Memory B cell (primary cell): Measurements from ENCODE around the gene OLR1.

Experiments
- ATAC-seq: fragments of 150-1000 bp; cut with Tn5 transposase; 2 replicates; pipeline ENCODE4 v1.10.0; 2021; ENCODE audit warnings: low read depth, mild to moderate bottlenecking, moderate library complexity
- DNase-seq, 2 donors: peaks; one replicate each; pipeline ENCODE4 v3.0.0; 2022; ENCODE audit warnings: low spot score in 2 of 2
- H3K27ac Mint-ChIP-seq: one replicate; pipeline ENCODE4 v1.8.0; 2022; ENCODE audit warnings: mild to moderate bottlenecking, moderate library complexity, mixed read lengths
- H3K27me3 Mint-ChIP-seq: one replicate; pipeline ENCODE4 v1.8.0; 2022; ENCODE audit warnings: mixed read lengths
- H3K36me3 Mint-ChIP-seq: one replicate; pipeline ENCODE4 v1.8.0; 2022; ENCODE audit warnings: mild to moderate bottlenecking, mixed read lengths
- H3K4me1 Mint-ChIP-seq: one replicate; pipeline ENCODE4 v1.8.0; 2022; ENCODE audit warnings: mixed read lengths
- H3K4me3 Mint-ChIP-seq: one replicate; pipeline ENCODE4 v1.8.0; 2022; ENCODE audit warnings: mild to moderate bottlenecking, moderate library complexity, mixed read lengths
- H3K9me3 Mint-ChIP-seq: one replicate; pipeline ENCODE4 v1.8.0; 2022; ENCODE audit warnings: mixed read lengths

Gene OLR1

GRCh38 chr12:10121278-10121677, 50.7 kb downstream of the OLR1 start:
- Mint-ChIP-seq H3K27me3 (peaks cover 7% of the 10 kb centered on the region), H3K4me3 (no peak overlapping the region), H3K4me1 (peaks cover 5% of the 10 kb centered on the region), H3K27ac (no peak overlapping the region), H3K36me3 (peaks cover 4% of the 10 kb centered on the region), H3K9me3 (peaks cover 6% of the 10 kb centered on the region)
- ATAC-seq: no peak
- DNase-seq: no peak

- ATAC-seq (no peak), DNase-seq (no peak)
- Mint-ChIP-seq H3K36me3 (peaks cover 4% of the 10 kb centered on the region), H3K4me1 (peaks cover 5% of the 10 kb centered on the region), H3K4me3 (no peak overlapping the region), H3K27me3 (peaks cover 6% of the 10 kb centered on the region), H3K9me3 (peaks cover 6% of the 10 kb centered on the region), H3K27ac (no peak overlapping the region)
These were observed 52.9 kb downstream of the OLR1 start for GRCh38 chr12:10119066-10119465.

- peaks cover 6% of the 10 kb centered on the region for H3K9me3 Mint-ChIP-seq
- no peaks in the 10 kb centered on the region for H3K36me3 Mint-ChIP-seq
- peaks cover 9% of the 10 kb centered on the region for H3K27me3 Mint-ChIP-seq
- H3K27ac Mint-ChIP-seq: no peak overlapping the region
- H3K4me3 Mint-ChIP-seq: no peak overlapping the region
- ATAC-seq: no peak
- H3K4me1 Mint-ChIP-seq: peaks cover under 1% of the 10 kb centered on the region
- DNase-seq: no peak
These were observed 56.0 kb downstream of the OLR1 start for GRCh38 chr12:10115890-10116289.

- no peak for ATAC-seq
- Mint-ChIP-seq H3K36me3 (no peaks in the 10 kb centered on the region), H3K9me3 (peaks cover 6% of the 10 kb centered on the region), H3K27me3 (peaks cover 9% of the 10 kb centered on the region), H3K27ac (no peak overlapping the region), H3K4me3 (no peak overlapping the region), H3K4me1 (no peaks in the 10 kb centered on the region)
- DNase-seq: no peak
These were observed 56.6 kb downstream of the OLR1 start for GRCh38 chr12:10115311-10115710.

GRCh38 chr12:10113920-10114319, 58.0 kb downstream of the OLR1 start:
- H3K27me3 Mint-ChIP-seq: peaks cover 8% of the 10 kb centered on the region
- H3K27ac Mint-ChIP-seq: no peak overlapping the region
- no peak for ATAC-seq
- DNase-seq: no peak
- no peak overlapping the region for H3K4me3 Mint-ChIP-seq
- no peaks in the 10 kb centered on the region for H3K4me1 Mint-ChIP-seq
- H3K9me3 Mint-ChIP-seq: peaks cover 1% of the 10 kb centered on the region
- H3K36me3 Mint-ChIP-seq: no peaks in the 10 kb centered on the region

GRCh38 chr12:10113075-10113474, 58.9 kb downstream of the OLR1 start:
- DNase-seq (no peak), ATAC-seq (no peak)
- no peaks in the 10 kb centered on the region for H3K36me3 Mint-ChIP-seq
- peaks cover 8% of the 10 kb centered on the region for H3K27me3 Mint-ChIP-seq
- no peak overlapping the region for H3K27ac Mint-ChIP-seq
- no peak overlapping the region for H3K4me3 Mint-ChIP-seq
- no peaks in the 10 kb centered on the region for H3K4me1 Mint-ChIP-seq
- peaks cover 1% of the 10 kb centered on the region for H3K9me3 Mint-ChIP-seq

- Mint-ChIP-seq H3K4me1 (no peaks in the 10 kb centered on the region), H3K36me3 (no peaks in the 10 kb centered on the region), H3K9me3 (peaks cover 4% of the 10 kb centered on the region), H3K27ac (no peak overlapping the region), H3K4me3 (no peak overlapping the region), H3K27me3 (peaks cover 12% of the 10 kb centered on the region)
- DNase-seq (no peak), ATAC-seq (no peak)
These were observed 60.5 kb downstream of the OLR1 start for GRCh38 chr12:10111451-10111850.

- H3K36me3 Mint-ChIP-seq: no peaks in the 10 kb centered on the region
- peaks cover 16% of the 10 kb centered on the region for H3K27me3 Mint-ChIP-seq
- DNase-seq (no peak), ATAC-seq (no peak)
- no peaks in the 10 kb centered on the region for H3K4me1 Mint-ChIP-seq
- H3K27ac Mint-ChIP-seq: no peak overlapping the region
- H3K4me3 Mint-ChIP-seq: no peak overlapping the region
- peaks cover 4% of the 10 kb centered on the region for H3K9me3 Mint-ChIP-seq
These were observed 61.6 kb downstream of the OLR1 start for GRCh38 chr12:10110256-10110844.
